OCI-LY3 (cell line): ENCODE results near the gene DYNLT1.

Source experiments
- EZH2phosphoT487 ChIP-seq: fragments of 200-600 bp; shearing (Covaris generic); IDR thresholded peaks from 2 replicates; pipeline ENCODE4 v1.6.1; 2018; ENCODE audit warnings: antibody characterized with exemption, mixed run types, low read depth
- TF ChIP-seq, protein P1 (sequence below): fragments of 200-600, 300-600 bp; sonication (generic); IDR thresholded peaks from 2 replicates; pipeline ENCODE4 v1.5.1; 2014; ENCODE audit warnings: antibody characterized with exemption, low read length, low read depth

DNA sequence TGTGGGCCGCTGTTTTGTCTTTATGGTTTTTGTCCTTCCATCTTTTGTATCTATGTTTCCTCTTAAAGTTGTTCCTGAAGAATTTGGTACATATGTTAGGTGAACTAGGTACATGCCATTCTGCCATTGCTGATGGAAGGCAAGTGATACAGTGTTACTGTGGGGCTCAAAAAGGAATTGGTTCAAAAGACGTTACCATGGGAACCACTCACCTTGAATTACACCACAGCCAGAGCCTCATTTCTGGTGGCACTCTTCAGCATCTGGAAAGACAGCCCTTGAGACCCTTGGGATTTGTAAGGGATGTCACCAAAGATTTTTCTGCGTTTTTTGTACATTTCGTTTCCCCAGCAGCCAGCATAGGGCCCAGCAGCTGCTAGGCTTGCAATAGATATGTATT lies 52.7 kb downstream of the DYNLT1 start:
- TF ChIP-seq, protein P1, sequence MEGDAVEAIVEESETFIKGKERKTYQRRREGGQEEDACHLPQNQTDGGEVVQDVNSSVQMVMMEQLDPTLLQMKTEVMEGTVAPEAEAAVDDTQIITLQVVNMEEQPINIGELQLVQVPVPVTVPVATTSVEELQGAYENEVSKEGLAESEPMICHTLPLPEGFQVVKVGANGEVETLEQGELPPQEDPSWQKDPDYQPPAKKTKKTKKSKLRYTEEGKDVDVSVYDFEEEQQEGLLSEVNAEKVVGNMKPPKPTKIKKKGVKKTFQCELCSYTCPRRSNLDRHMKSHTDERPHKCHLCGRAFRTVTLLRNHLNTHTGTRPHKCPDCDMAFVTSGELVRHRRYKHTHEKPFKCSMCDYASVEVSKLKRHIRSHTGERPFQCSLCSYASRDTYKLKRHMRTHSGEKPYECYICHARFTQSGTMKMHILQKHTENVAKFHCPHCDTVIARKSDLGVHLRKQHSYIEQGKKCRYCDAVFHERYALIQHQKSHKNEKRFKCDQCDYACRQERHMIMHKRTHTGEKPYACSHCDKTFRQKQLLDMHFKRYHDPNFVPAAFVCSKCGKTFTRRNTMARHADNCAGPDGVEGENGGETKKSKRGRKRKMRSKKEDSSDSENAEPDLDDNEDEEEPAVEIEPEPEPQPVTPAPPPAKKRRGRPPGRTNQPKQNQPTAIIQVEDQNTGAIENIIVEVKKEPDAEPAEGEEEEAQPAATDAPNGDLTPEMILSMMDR = no peak
- no peak for TF ChIP-seq EZH2phosphoT487
